Measurements from ENCODE around the gene SECTM1.
"Not testable (repeated sequence)": the region's sequence is repeated elsewhere in the genome, so short reads cannot be mapped to it uniquely, and the experiment has no call there.

The SECTM1 gene

DNA sequence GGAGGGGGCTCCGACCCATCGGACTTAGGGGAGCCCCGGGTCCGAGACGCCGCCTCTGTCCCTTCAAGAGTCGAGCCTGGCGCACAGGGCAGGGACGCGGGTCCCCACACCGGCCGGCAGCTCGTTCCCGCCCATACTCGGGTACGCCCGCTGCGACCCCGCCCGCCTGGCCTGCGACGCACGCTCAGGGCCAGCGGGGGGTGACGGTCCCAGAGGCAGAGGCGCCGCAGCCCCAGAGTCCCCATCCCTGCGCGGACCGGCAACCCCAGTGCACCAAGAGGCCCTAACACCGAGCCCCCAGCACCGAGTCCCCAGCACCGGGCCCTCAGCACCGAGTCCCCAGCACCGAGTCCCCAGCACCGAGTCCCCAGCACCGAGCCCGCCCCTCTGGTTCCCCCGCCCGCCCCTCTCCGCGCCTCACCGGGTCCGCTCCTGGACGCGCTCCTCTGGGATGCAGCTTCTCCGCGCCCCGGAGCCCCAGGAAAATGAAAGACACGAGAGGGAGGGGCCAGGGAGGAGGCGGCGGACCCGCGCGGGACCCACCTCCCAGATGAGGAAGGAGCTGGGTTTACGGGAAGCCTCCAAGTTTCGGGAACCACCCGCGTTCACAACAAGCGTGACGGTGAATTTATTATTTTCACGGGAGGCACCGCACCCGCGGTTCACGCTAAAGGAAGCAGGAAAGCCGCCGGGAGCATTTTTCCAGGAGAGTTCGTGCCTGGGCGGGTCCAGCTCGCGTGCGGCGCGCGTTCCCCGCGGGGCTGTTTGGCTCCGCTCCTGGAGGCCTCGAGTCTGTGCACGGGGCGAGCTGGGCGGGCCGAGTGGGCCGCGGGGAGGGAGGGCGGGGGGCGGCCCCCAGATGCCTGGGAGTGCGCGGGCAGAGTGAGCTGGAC is at the start of gene SECTM1:
SECTM1 (minus strand) TSS at position 488 of the 893 bp plus-strand sequence. CDS start 6,526 bp downstream, outside the sequence.
- DNase-seq (ENCODE audit: low spot score): no peak

GRCh38 chr17:82382933-82383255 is 49.3 kb upstream of the SECTM1 start:
- no peak for DNase-seq (ENCODE audit: low spot score)

GRCh38 chr17:82382220-82382932 is 48.8 kb upstream of the SECTM1 start:
- not testable (repeated sequence) for DNase-seq (ENCODE audit: low spot score)

GRCh38 chr17:82381703-82382009 is 48.1 kb upstream of the SECTM1 start:
- not testable (repeated sequence) for DNase-seq (ENCODE audit: low spot score)

DNA sequence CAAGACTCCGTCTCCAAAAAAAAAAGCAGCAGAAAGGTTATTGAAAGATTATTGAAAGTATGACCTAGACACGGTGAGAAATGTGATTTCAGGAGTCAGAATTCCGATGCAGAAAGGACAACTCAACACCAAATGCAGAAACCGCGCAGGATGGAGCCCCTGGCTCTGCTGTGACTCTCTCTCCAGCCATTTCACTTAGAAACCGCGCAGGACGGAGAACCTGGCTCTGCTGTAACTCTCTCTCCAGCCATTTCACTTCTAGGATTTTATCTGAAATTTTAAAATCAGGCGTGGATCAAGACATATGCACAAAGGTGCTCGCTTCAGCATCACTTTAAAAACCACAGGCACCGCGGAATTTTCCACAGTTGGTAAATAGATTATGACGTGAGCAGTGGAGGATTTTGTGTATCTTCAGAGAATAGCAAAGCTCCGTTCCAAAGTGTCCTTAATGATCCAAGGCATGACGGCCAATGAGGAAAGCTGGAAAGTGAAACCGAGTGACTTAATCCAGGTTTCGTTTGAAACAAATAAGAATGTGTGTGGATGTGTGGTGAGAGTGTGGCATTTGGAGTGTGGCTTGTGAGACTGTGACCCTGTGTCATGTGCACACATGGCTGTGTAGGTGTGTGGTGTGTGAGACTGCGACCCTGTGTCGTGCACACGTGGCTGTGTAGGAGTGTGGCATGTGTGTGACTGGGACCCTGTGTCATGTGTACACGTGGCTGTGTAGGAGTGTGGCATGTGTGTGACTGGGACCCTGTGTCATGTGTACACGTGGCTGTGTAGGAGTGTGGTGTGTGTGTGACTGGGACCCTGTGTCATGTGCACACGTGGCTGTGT is 47.5 kb upstream of the SECTM1 start:
- no peak for DNase-seq (ENCODE audit: low spot score)

GRCh38 chr17:82378741-82379021 is 45.1 kb upstream of the SECTM1 start:
- DNase-seq (ENCODE audit: low spot score): no peak

GRCh38 chr17:82377924-82378740 is 44.6 kb upstream of the SECTM1 start:
- DNase-seq (ENCODE audit: low spot score): no peak

- DNase-seq (ENCODE audit: low spot score): not testable (repeated sequence)
Observed at GRCh38 chr17:82377294-82377693, 43.7 kb upstream of the SECTM1 start.

DNA sequence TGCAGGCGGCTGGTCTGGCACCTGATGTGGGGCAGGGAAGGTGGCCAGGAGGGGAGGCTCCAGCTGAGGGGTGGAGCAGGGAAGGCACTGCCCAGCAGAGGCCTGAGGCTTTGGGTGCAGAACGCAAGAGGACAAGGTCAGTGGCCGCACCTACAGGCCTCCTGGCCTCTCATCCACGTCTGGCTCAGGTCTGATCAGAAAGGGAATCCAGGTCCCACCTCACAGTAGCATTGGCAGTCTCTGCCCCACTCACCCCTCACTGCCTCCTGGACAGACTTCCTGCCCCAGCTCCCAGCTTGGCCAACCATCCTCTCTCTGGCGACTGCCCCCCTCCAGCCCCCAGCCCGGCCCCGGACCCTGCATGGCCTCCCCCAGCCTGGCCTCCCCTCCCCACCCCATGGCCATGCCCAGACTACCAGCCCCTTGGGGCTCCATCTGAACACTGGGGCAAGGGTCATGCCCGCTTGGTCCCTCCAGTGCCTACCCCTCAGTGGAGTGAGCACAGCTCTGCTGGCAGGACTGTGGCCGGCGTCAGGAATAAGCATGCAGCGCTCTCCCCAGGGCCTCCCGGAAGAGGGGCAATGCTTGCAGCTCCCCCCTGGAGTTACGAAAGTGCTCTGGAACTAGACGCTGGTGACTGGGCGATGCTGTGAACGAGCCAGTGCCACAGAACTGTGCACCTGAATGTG is 42.6 kb upstream of the SECTM1 start:
- no peak for DNase-seq (ENCODE audit: low spot score)

GRCh38 chr17:82375359-82376041 is 41.9 kb upstream of the SECTM1 start:
- no peak for DNase-seq (ENCODE audit: low spot score)

- no peak for DNase-seq (ENCODE audit: low spot score)
Observed at GRCh38 chr17:82374626-82375331, 41.2 kb upstream of the SECTM1 start.

DNA sequence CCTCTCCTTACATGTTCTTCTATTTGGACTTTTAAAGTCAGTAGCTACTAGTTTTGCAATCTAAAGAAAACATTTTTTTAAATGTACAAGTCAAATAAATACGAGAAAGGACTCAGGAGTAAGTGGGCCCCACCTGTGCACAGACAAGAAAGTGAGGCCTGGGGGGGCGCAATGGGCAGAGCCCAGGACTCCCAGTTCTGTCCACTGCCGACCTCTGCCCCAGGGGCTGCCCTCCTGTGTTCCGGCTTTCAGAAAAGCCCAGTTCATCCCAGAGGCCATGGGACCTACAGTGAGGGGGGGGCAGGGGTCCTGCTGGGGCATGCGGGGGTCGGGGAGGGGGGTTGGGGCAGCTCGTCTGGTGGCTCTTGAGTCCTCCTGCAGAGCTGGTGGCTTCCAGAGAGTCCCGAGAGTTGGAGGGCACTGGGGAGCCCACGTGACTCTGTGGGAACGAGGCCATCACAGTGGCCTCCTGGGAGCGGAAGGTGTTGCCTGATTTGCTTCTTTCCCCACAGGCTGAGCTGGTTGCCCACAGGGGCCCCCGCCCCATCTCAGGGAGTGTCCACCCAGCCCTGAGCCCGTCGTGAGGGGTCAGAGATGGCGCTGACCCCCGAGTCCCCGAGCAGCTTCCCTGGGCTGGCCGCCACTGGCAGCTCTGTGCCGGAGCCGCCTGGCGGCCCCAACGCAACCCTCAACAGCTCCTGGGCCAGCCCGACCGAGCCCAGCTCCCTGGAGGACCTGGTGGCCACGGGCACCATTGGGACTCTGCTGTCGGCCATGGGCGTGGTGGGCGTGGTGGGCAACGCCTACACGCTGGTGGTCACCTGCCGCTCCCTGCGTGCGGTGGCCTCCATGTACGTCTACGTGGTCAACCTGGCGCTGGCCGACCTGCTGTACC is 40.4 kb upstream of the SECTM1 start:
- DNase-seq (ENCODE audit: low spot score): no peak

DNA sequence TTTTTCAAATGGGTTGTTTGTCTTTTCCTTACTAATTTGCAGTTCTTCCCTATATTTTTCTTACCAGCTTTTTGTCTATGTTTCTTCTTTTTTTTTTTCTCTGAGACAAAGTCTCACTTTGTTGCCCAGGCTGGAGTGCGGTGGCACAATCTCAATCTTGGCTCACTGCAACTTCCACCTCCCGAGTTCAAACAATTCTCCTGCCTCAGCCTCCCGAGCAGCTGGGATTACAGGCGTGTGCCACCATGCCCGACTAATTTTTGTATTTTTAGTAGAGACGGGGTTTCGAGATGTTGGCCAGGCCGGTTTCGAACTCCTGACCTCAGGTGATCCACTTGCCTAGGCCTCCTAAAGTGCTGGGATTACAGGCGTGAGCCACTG is 39.5 kb upstream of the SECTM1 start:
- not testable (repeated sequence) for DNase-seq (ENCODE audit: low spot score)

DNA sequence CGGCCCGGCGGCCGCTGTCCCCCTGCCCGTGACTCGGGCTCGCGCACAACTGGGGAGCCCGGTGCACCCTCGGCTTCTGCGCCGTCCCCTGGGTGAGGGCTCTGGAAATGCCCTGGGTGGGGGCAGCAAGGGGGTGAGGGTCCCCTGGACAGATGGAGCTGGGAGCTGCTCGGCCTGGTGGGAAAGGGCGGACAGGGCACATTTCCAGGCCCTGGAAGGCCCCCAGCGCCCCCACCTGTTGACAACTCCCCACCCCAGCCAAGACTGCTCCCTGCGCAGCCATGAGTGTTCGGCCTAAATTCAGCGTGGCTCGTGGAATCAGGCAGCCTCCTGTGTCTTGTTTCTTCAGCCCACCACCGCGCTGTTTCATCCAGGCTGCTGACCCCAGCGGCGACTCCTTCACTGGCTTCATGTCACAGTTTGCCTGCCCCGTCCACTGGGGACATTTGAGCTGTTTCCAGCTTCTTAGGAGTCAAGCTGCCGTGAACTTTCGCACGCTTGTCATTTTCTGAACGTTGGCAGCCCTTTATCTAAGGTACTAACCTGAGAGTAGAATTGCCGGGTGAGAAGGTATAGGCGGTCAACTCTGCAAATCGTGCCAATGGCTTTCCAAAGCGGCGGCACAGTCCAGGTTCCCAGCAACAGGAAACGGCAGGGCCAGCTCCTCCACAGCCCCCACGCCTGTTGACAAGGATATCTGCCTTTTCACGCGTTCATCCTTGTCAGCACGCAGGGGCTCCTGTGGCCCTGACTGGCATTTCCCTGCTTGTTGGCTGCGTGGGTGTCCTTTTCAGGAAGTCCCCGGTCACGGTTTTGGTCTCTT is 38.9 kb upstream of the SECTM1 start:
- DNase-seq (ENCODE audit: low spot score): no peak

DNA sequence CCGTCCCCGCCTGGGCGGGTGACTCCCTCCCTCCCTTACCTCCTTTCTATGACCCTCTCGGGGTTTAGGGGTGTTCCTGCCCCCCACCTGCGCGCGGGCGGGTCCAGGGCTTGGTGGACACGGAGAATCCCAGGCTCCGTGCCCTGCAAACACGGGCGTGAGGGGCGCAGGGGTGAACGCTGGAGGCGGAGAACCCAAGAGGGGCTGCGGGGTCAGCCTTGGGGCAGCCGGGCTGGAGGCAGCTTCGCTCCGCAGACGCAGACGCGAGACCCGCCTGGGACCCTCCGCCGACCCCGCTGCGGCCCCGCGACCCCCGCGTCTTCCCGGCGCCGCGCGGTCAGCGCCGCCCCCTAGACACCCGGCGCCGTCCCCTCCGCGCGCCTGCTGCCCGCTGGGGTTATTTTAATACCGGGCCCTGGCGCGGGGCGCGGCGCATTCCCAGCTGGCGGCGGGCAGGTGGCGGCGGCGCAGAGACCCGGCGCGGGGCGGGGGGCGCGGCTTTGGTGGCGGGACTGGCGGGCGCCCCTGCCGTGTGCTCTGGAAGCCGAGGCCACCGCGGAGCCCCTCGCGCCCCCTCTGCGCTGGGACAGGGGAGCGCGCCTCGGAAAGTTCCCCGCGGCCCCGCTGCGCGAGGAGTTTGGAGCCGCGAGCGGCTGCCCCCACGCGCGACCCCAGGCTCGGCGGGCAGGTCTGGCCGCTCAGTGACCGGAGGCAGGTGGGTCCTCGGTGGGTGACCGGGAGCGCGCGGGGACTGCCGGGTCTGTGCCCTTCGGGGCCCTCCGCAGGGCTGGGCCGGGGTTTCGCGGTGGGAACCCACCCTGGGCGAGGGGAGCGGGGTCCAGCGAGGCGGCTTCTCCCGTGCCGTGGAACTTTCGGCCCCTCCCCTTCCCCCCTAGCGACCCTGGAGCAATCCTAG is 38.0 kb upstream of the SECTM1 start, which contains the start of gene UTS2R:
UTS2R (plus strand) TSS at position 433 of the 916 bp plus-strand sequence. CDS start 2,560 bp downstream, outside the sequence.
- DNase-seq (ENCODE audit: low spot score): no peak

DNA sequence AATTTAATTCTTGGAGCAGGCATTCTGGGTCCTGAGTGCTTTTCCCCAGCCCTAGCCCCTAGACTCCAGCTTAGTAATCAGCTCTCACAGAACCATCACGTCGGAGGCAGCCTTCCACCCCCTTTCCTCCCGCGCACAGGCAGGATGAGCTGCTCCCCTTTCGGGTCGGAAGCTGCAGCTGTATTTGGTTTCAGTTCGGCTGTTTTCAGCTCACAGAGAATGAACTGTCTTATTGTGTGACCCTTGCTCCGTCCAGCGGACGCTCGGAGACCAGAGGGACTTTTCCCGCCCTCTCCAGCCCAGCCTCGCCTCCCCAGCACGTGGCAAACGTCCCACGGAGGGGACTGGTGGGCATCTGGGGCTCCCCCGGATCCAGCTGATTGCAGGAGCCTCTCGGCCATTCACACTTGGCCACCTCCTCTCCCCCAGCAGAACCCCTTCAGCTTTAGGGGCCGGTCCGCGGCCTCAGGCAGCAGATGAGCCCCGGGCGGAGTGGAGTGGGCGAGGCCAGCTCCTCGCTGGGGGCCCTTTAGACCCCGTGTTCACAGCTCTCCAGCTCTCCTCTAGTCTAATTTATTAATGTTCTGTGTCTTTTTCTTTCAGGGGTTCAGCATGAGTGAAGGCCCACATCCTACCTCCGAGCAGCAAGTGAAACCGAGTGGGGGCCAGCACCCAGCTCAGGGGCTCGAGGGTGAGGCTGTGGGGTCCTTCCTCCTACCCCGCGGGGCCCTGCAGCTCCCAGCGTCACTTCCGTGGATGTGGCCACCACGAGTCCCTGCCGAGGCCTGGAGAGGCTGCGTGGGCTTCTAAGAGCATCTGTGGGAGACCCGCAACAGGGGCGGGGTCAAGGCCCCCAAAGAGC is 37.1 kb upstream of the SECTM1 start:
- DNase-seq (ENCODE audit: low spot score): no peak

All from COLO829 (cell line).